Measurements from ENCODE around the gene YIPF3.
"Not testable (repeated sequence)": the region's sequence is repeated elsewhere in the genome, so short reads cannot be mapped to it uniquely, and the experiment has no call there.

YIPF3 gene

DNA sequence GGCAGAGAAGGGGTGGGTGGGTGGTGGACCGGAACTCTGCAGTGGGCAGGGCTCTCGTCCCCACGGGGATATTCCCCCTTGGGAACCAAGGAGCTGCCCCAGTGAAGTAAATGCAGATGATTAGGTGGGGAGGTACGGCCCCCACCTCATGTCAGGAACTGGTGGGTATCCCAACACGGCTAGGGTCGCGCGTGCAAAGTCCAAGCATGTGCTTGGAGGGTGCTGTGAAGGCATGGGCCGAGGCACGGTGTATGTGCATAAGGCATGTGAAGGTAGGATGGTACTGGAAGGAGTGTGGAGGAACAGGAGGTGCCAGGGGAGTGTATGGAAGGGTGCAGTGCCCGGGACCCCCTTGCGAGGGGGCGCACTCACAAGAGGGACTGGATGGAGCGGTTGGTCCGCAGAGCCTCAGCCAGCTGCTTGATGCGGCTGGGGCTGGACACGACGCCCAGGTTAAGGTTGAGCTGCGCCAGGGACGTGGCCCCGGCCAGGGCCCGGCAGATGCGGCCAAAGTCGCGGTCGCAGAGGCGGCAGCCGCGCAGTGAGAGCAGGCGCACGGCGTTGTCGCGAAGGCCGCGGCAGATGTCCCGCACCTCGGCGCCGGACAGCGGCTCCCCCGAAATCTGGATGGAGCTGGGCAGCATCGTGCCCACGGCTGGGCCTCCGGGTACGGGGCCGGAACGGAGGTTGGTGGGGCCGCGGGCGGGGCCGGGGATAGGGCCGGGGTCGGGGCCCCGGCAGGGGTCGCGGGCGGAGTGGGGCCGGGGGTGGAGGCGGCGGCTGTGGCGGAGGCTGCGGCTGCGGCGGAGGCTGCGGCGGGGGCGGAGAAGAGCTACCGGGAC, 7.4 kb downstream of the YIPF3 start:
- DNase-seq, result no peak

- DNase-seq, result no peak
These were observed 8.1 kb downstream of the YIPF3 start for GRCh38 chr6:43508481-43509141.

GRCh38 chr6:43506667-43507471, 9.9 kb downstream of the YIPF3 start:
- DNase-seq, result peak; percentile 92

GRCh38 chr6:43506171-43506570, 10.6 kb downstream of the YIPF3 start:
- DNase-seq, result no peak

- no peak for DNase-seq
These were observed 11.0 kb downstream of the YIPF3 start for GRCh38 chr6:43505718-43506117.

DNA sequence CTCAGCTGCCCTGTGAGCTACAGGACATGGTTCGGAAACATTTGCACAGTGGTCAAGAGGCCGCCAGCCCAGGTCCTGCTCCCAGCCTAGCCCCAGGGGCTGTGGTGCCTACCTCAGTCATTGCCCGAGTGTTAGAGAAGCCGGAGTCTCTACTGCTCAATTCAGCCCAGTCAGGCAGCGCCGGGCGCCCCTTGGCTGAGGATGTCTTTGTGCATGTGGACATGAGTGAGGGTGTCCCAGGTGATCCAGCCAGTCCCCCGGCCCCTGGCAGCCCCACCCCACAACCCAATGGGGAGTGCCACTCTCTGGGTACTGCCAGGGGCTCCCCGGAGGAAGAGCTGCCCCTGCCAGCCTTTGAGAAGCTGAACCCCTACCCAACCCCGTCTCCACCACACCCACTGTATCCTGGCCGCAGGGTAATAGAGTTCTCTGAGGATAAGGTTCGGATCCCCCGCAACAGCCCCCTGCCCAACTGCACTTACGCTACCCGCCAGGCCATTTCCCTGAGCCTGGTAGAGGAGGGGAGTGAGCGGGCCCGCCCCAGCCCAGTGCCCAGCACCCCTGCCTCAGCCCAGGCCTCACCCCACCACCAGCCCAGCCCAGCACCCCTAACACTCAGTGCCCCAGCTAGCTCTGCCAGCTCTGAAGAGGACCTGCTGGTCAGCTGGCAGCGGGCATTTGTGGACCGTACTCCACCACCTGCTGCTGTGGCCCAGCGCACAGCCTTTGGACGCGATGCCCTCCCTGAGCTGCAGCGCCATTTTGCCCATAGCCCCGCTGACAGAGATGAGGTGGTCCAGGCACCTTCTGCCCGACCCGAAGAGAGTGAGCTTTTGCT, 11.8 kb downstream of the YIPF3 start:
- no peak for DNase-seq

- no peak for DNase-seq
These were observed 13.3 kb downstream of the YIPF3 start for GRCh38 chr6:43503443-43503842.

- DNase-seq, result no peak
These were observed 14.1 kb downstream of the YIPF3 start for GRCh38 chr6:43502666-43503065.

DNA sequence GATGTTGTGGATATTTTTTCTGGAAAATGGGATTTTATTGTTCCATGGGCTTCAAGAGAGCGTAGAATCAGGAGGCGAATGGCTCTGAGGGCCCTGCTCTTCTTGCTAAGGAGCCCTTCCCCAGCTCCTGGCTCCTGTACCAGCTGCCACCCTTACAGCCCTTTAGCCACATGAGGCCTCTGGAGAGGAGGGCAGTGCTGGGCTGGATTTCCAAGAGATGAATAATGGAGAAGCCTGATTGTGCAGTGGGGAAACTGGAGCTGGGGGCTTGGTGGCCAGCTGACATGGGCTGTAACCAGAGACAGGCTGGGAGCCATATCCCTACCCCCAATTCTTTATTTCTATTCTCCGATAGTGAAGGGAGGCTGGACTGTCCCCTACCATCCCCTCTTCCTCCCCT, 15.8 kb downstream of the YIPF3 start:
- no peak for DNase-seq

- no peak for DNase-seq
These were observed 17.5 kb downstream of the YIPF3 start for GRCh38 chr6:43499028-43499815.

DNA sequence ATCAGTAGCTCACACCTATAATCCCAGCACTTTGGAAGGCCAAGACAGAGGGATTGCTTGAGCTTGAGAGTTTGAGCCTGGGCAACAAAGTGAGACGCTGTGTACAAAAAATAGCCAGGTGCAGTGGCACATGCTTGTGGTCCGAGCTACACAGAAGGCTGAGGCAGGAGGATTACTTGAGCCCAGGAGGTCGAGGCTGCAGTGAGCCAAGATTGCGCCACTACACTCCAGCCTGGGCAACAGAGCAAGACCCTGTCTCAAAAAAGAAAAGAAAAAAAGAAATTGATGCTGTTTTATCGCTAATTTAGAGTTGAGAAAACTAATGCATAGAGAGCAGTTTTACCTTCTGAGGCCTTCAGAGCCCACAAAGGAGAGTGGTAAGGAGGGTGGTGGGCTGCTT, 18.4 kb downstream of the YIPF3 start:
- not testable (repeated sequence) for DNase-seq

DNA sequence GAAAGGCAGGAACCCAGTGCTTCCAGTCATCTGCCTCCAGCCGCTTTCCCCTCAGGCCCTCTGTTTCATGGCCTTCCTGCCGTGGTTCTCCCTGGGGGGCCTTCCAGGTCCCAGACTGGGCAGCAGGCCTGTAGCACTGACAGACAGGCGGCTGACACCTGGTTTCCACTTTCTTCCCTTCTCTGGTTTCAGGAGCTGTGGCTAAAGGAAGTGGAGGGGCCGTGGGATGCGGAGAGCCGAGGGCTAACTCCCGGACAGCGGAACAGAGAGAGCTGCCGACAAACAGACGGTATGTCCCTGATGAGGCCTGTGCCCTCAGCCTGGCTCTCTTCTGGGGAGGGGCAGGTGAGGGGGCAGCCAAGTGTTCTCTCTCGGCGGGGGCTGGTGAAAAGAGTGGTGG, 19.0 kb downstream of the YIPF3 start:
- no peak for DNase-seq

DNA sequence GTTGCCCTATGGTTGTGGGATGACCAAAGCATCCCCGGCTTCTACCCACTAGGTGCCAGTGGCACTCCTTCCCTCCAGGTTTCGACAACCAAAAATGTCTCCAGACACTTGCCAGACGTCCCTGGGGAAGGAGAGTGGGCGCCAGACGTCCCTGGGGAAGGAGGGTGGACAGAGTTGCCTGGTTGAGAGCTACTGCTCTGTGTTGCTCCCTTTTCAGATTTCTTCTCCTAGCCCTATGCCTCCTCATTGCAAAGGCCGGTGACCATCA, 19.7 kb downstream of the YIPF3 start:
- no peak for DNase-seq

GRCh38 chr6:43496370-43497128, 20.2 kb downstream of the YIPF3 start:
- no peak for DNase-seq

DNA sequence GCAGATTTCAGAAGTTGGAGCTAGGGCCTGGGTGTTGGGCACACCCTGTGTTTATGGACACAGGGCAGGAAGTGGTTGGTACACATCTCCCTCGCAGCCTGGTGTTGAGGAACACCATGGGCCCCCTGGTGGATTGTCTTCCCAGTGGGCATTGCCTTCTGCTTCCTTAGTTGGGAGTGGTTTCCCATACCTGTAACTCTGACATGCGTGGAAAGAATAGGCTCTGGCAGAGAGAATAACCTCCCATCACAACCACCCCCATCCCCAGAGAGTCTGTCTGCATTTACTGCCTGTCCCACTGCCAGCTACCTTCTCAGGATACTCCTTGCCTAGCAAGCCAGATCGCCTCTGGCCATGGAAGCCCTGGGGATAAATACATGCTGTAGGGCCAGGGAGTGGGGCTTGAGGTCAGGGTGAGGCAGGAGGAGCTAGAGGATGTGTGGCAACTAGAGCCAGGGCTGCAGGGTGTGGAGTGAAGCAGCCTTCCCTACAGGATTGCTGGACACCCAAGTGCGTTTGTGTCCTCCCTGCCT, 21.3 kb downstream of the YIPF3 start:
- peak; percentile 46 for DNase-seq

DNA sequence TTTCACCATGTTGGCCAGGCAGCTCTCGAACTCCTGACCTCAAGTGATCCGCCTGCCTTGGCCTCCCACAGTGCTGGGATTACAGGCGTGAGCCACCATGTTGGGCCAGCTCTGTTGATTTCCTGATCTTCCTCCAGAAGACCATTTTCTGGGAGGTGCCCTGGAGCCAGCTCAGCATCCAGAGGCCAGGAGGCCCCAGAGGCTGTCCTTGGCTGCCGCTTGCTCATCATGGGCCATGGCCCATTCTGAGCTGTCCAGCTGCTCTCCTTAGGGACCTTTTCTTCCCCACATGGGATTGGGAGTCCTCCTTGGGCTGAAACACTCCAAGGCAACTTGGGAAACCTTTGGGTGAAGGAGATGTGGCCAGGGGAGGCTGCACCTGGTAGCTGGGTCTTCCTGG, 22.0 kb downstream of the YIPF3 start:
- no peak for DNase-seq

DNA sequence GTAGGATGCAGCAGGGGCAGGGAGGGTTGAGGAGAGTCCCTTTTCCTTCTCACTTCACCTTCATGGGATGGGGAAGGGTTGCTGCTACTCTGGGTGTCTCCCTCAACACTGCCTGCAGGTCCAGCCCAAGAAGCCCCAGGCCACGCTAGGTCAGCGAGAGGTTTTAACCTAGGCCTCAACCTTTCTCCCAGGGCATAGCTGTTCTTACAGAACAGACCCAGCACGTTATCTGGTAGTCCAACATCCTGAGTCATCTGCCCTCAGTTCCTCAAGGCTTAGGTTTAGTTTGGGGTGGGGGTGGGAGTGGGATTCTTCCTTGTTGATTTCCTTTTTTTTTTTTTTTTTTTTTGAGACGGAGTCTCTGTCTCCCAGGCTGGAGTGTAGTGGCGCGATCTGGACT, 22.4 kb downstream of the YIPF3 start:
- no peak for DNase-seq

- DNase-seq, result no peak
These were observed 22.9 kb downstream of the YIPF3 start for GRCh38 chr6:43493833-43494232.

DNA sequence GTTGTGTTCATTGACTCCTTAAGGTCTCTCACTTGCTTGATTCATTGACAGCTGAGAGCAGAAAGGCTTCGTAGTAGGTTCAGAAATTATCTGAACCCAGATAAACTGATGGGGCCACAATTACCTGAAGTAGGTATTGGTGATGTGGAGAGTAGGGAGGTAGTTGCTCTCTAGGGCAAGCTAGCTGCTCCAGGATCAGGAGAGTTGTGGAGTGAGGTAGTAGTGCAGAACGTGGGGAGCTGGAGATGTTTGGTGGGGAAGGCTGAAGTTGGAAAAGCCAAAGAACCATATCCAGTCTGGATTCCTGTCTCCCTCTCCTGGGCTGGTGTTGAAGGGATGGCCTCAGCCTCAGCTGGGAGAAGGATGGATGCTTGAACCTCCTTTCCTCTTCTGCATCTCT, 23.5 kb downstream of the YIPF3 start:
- no peak for DNase-seq

- no peak for DNase-seq
These were observed 24.1 kb downstream of the YIPF3 start for GRCh38 chr6:43492673-43493072.
